Gastroesophageal sphincter (tissue), 3 donors: ENCODE measurements around the gene BICC1.

Experiments
- CTCF ChIP-seq, 4 experiments: fragments of 200-600 bp in 2 of 4; fragments of 450-650 bp in 2 of 4; sonication (generic) in 1 of 4; IDR thresholded peaks; one replicate each; pipeline ENCODE4 v1.5.1; 2017 to 2019; ENCODE audit warnings: antibody characterized with exemption in 4 of 4, mild to moderate bottlenecking in 2 of 4, moderate library complexity in 2 of 4
- EP300 ChIP-seq: sonication (generic); formaldehyde crosslinking; IDR thresholded peaks from one replicate; pipeline ENCODE4 v1.6.1; 2017; ENCODE audit warnings: antibody characterized with exemption, mild to moderate bottlenecking
- POLR2A ChIP-seq, 2 donors: fragments of 450-650 bp; IDR thresholded peaks; one replicate each; pipeline ENCODE4 v1.6.1; 2017; ENCODE audit warnings: antibody characterized with exemption in 2 of 2, mild to moderate bottlenecking in 2 of 2, moderate library complexity in 1 of 2
- POLR2AphosphoS5 ChIP-seq: sonication (generic); formaldehyde crosslinking; IDR thresholded peaks from one replicate; pipeline ENCODE4 v1.6.1; 2017; ENCODE audit warnings: antibody characterized with exemption

GRCh38 chr10:58704226-58704625, 191.6 kb downstream of the BICC1 start:
- no peak for TF ChIP-seq CTCF (IDR thresholded peaks at IDR 0.05)
- TF ChIP-seq POLR2A (IDR thresholded peaks at IDR 0.05), result no peak
- no peak for TF ChIP-seq POLR2AphosphoS5
- no peak for TF ChIP-seq EP300
